ENCODE measurements around the gene LRRTM2.

LRRTM2 gene

GRCh38 chr5:138873466-138874221, 1.5 kb downstream of the LRRTM2 start:
- TF ChIP-seq, protein P1, sequence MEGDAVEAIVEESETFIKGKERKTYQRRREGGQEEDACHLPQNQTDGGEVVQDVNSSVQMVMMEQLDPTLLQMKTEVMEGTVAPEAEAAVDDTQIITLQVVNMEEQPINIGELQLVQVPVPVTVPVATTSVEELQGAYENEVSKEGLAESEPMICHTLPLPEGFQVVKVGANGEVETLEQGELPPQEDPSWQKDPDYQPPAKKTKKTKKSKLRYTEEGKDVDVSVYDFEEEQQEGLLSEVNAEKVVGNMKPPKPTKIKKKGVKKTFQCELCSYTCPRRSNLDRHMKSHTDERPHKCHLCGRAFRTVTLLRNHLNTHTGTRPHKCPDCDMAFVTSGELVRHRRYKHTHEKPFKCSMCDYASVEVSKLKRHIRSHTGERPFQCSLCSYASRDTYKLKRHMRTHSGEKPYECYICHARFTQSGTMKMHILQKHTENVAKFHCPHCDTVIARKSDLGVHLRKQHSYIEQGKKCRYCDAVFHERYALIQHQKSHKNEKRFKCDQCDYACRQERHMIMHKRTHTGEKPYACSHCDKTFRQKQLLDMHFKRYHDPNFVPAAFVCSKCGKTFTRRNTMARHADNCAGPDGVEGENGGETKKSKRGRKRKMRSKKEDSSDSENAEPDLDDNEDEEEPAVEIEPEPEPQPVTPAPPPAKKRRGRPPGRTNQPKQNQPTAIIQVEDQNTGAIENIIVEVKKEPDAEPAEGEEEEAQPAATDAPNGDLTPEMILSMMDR (IDR thresholded peaks at IDR 0.05; ENCODE audit: borderline replicate concordance, insufficient read depth, low read depth, low read length), result no peak
- H3K4me3 ChIP-seq (ENCODE audit: low read depth, low read length), result no peak overlapping the region

DNA sequence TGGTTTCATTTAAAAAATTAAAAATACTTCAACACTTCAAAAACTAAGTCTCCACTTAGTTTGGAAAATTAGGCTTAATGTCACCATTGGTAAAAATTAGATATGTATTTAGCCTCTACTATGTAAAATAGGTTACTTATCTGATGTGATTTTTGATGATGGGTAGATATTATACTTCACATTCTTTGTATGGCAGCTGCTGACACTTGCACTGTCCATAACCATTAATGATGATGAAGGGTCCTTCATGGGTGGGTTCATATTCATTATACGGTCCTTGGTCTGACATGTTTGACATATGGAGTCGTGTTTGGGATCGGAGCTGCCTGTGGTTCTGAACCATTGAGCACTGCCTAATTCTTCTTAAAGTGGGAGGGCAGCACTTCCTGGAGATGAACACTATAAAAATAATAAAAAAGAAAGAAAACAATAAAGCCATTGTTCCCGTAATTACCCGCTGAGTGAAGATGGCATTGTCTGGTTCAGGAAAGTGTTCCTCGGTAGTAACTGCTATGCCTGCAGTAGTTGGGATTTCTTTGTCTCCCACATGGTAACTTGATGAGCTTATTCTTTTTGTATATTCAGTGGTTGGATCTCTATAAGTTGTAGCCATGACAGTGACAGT, 2.2 kb downstream of the LRRTM2 start:
- H3K4me3 ChIP-seq (ENCODE audit: low read depth, low read length), result no peak overlapping the region
- TF ChIP-seq, protein P1 (IDR thresholded peaks at IDR 0.05; ENCODE audit: borderline replicate concordance, insufficient read depth, low read depth, low read length), result no peak

- TF ChIP-seq, protein P1 (IDR thresholded peaks at IDR 0.05; ENCODE audit: borderline replicate concordance, insufficient read depth, low read depth, low read length), result no peak
- no peak overlapping the region for H3K4me3 ChIP-seq (ENCODE audit: low read depth, low read length)
Observed at GRCh38 chr5:138870611-138871010, 4.5 kb downstream of the LRRTM2 start.

GRCh38 chr5:138869763-138870500, 5.2 kb downstream of the LRRTM2 start:
- TF ChIP-seq, protein P1 (IDR thresholded peaks at IDR 0.05; ENCODE audit: borderline replicate concordance, insufficient read depth, low read depth, low read length), result no peak

DNA sequence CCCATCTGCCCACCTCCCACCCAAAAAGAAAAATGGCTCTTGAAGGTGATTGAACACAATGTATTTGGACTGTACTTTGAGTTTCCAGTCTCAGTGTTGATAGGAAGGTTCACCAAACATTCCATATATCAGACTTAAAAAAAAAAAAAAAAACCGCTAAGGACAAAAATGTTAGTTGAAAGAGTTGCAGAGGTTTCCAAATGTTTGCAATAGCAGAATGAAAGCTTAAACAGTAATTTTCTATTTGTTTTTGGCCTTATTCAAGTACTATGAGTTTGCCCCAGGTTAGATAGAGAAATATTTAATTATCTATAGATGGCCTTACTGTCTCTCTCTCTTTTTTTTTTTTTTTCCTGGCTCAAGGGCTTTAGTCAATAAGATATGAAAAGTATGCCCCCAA, 6.1 kb downstream of the LRRTM2 start:
- TF ChIP-seq, protein P1 (IDR thresholded peaks at IDR 0.05; ENCODE audit: borderline replicate concordance, insufficient read depth, low read depth, low read length), result no peak
- H3K4me3 ChIP-seq (ENCODE audit: low read depth, low read length), result no peak overlapping the region

More at GRCh38 chr5:138869763-138870500, 5.2 kb downstream of the LRRTM2 start:
- H3K4me3 ChIP-seq (ENCODE audit: low read depth, low read length), result no peak overlapping the region

GRCh38 chr5:138867011-138867410, 8.1 kb downstream of the LRRTM2 start:
- H3K4me3 ChIP-seq (ENCODE audit: low read depth, low read length), result no peak overlapping the region
- TF ChIP-seq, protein P1 (IDR thresholded peaks at IDR 0.05; ENCODE audit: borderline replicate concordance, insufficient read depth, low read depth, low read length), result no peak
